IPS-18a (cell line): Measurements from ENCODE around the gene LIMS1.
"Not testable (repeated sequence)": the region's sequence is repeated elsewhere in the genome, so short reads cannot be mapped to it uniquely, and the experiment has no call there.

ENCODE experiments used
- H3K27ac ChIP-seq: one replicate; pipeline ENCODE4 v1.5.1; 2013; ENCODE audit warnings: low read length
- H3K27me3 ChIP-seq: one replicate; pipeline ENCODE4 v1.6.1; 2013; ENCODE audit warnings: mild to moderate bottlenecking, low read length; ENCODE audit not compliant: control insufficient read depth, insufficient read depth
- H3K36me3 ChIP-seq: one replicate; pipeline ENCODE4 v1.6.1; 2013; ENCODE audit warnings: low read depth, low read length; ENCODE audit not compliant: control insufficient read depth
- H3K4me1 ChIP-seq: one replicate; pipeline ENCODE4 v1.6.1; 2013; ENCODE audit warnings: low read depth, low read length; ENCODE audit not compliant: control insufficient read depth
- H3K4me3 ChIP-seq: one replicate; pipeline ENCODE4 v1.5.1; 2013; ENCODE audit warnings: low read length
- H3K9ac ChIP-seq: one replicate; pipeline ENCODE4 v1.6.1; 2013; ENCODE audit warnings: mild to moderate bottlenecking, low read length, moderate library complexity
- H3K9me3 ChIP-seq: one replicate; pipeline ENCODE4 v1.6.1; 2013; ENCODE audit warnings: low read depth, low read length; ENCODE audit not compliant: control insufficient read depth

LIMS1 gene

DNA sequence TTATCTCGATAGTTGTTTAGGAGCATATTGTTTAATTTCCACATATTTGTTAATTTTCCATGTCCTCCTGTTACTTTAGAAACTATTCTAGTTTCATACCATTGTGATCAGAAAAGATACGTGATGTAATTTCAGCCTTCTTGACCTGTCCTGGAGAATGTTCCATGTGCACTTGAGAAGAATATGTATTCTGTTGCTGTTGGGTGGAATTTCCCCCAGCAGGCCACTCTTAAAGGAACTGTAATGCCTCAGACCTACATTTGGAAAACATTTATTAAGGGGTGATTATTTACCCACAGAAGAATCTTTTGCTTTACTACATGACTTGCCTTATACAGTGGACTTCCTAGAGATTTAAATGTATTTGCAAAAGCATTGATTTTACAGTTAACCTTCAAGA, 55.5 kb downstream of the LIMS1 start:
- no peak overlapping the region for H3K9ac ChIP-seq
- peaks cover 26% of the 10 kb centered on the region for H3K4me1 ChIP-seq
- no peaks in the 10 kb centered on the region for H3K36me3 ChIP-seq
- H3K27ac ChIP-seq = no peak overlapping the region
- no peaks in the 10 kb centered on the region for H3K9me3 ChIP-seq
- no peaks in the 10 kb centered on the region for H3K27me3 ChIP-seq
- no peak overlapping the region for H3K4me3 ChIP-seq

DNA sequence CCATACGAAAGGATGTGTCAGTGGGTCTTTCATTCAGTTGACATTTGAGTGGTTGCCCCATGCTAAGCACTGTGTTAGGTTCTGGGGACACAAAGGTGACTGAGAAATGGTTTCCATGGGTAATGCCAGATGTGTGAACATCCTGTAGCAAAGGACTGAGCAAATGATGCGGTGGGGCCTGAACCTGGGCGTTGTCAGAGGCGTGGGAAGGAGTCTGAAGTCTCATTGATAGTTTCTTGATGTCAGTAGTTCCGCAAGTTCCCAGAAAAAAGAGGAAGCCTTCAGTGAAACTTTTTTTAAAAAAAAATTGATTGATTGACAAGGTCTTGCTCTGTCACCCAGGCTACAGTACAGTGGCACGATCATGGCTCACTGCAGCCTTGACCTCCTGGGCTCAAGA, 56.9 kb downstream of the LIMS1 start:
- Histone ChIP-seq H3K4me1 (peaks cover 26% of the 10 kb centered on the region), H3K27ac (no peak overlapping the region), H3K27me3 (no peaks in the 10 kb centered on the region)

DNA sequence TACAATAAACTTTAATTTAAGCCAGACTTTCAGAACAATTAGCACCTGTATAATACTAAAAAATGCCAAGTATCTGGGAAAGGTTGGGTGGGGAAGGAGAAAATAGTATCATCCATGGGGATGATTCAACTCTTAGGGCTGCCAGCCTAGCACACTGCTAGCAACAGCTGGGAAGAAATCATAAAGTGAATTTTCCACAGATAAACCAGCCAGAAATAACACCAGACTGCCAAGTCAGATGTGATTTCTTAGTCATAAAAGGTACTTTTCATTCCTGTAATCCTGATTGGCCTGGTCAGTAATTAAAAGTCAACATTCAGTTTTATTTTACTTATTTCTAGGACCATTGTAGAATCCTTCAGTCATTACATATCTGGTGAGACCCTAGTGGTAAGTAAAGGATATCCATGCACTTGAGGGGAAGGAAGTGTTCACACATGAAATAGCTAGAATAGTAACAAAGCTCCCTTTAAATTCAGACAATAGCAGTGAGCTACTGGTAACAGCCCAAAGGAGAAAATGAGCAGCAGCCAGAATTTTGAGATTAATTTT, 59.4 kb downstream of the LIMS1 start:
- H3K27ac ChIP-seq = no peak overlapping the region

More for the DNA sequence above, 56.9 kb downstream of the LIMS1 start:
- no peak overlapping the region for H3K9ac ChIP-seq
- no peak overlapping the region for H3K4me3 ChIP-seq
- no peaks in the 10 kb centered on the region for H3K36me3 ChIP-seq
- H3K9me3 ChIP-seq = no peaks in the 10 kb centered on the region

DNA sequence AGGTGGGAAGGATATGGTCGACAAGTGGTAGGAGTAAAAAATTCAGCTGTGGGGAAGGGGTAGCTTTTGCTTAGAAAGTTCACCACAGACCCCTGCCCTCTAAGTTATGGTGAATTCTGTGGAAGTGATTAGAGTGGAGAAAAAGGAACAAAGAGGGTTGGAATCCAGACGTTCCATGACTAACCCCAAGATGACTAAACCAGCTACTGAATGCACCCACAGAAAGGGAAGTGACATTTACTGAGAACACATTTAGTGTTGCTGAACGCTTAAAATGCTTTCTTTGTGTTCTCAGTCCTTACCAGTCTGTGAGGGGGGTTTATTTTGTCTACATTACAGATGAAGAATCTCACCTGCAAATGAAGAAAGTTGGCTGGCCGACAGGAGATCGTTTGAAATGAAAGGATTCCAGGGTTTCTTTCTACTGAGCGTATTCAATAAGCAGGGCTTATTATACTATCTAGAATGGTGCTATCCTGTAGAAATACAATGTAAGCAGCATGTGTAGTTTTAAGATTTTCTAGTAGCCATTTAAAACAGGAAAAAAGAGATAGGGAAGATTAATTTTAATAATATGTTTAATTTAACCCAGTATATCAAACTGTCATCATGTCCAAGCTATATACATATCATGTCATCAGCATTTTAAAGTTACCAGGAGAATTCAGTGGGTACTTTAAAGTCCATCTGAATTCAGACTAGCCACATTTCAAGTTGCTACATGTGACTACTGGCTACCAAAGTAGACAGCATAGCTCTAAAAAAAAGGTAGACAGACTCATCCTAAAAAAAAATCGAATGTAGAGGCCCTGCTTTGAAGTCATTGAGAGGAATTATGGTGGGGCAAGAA, 60.1 kb downstream of the LIMS1 start:
- H3K9ac ChIP-seq = no peak overlapping the region
- no peaks in the 10 kb centered on the region for H3K27me3 ChIP-seq
- H3K27ac ChIP-seq = no peak overlapping the region
- peaks cover 19% of the 10 kb centered on the region for H3K4me1 ChIP-seq
- no peaks in the 10 kb centered on the region for H3K36me3 ChIP-seq
- H3K9me3 ChIP-seq = no peaks in the 10 kb centered on the region
- no peak overlapping the region for H3K4me3 ChIP-seq

More for the DNA sequence above, 59.4 kb downstream of the LIMS1 start:
- Histone ChIP-seq H3K4me1 (peaks cover 19% of the 10 kb centered on the region), H3K4me3 (no peak overlapping the region), H3K9me3 (no peaks in the 10 kb centered on the region), H3K9ac (no peak overlapping the region), H3K36me3 (no peaks in the 10 kb centered on the region), H3K27me3 (no peaks in the 10 kb centered on the region)

DNA sequence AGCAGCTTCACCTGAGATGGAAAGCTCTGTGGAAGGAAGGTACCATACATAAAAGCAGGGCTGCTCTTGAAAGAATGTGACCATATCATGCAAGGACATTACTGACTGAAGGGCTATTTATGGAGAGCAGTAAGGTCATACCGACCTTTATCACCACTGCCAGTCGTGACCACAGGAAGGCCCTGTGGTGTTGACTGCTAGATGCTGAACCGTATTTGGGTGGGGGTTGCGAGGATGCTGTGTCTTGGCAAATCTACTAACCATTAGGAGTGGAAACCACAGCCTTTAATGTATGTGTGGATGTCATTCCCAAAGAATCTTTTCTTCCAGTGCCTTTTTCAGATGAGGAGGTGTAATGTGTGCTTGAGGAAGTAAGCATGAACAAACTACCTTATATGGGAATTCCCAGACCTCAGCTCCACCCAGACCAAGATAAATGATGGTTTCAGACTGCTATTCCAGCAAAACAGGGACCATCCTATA, 60.8 kb downstream of the LIMS1 start:
- Histone ChIP-seq H3K9ac (no peak overlapping the region), H3K4me1 (peaks cover 19% of the 10 kb centered on the region)

DNA sequence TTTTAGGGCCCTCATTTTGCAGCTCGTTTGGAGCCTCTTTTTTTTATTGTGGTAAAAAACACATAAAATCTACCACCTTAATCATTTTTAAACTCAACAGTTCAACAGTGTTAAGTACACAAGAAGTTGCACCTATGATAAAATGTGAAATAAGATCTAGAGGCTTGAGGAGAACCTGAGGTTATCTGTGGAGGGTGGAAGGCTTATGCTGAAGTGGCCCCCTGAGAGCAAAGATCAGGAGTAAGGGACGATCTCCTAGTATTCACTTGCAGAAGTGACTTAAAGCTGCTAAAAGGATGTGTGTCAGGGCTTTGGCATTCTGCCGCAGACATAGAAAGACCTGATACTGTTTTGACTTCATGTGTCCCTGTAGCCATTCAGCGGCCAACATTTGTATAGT, 61.5 kb downstream of the LIMS1 start:
- not testable (repeated sequence) for H3K27ac ChIP-seq, H3K27me3 ChIP-seq, H3K9ac ChIP-seq, H3K4me3 ChIP-seq, H3K36me3 ChIP-seq, H3K9me3 ChIP-seq
- H3K4me1 ChIP-seq = peaks cover 19% of the 10 kb centered on the region

More for the DNA sequence above, 60.8 kb downstream of the LIMS1 start:
- no peaks in the 10 kb centered on the region for H3K36me3 ChIP-seq
- H3K27ac ChIP-seq = no peak overlapping the region
- H3K4me3 ChIP-seq = no peak overlapping the region
- no peaks in the 10 kb centered on the region for H3K27me3 ChIP-seq
- H3K9me3 ChIP-seq = no peaks in the 10 kb centered on the region

DNA sequence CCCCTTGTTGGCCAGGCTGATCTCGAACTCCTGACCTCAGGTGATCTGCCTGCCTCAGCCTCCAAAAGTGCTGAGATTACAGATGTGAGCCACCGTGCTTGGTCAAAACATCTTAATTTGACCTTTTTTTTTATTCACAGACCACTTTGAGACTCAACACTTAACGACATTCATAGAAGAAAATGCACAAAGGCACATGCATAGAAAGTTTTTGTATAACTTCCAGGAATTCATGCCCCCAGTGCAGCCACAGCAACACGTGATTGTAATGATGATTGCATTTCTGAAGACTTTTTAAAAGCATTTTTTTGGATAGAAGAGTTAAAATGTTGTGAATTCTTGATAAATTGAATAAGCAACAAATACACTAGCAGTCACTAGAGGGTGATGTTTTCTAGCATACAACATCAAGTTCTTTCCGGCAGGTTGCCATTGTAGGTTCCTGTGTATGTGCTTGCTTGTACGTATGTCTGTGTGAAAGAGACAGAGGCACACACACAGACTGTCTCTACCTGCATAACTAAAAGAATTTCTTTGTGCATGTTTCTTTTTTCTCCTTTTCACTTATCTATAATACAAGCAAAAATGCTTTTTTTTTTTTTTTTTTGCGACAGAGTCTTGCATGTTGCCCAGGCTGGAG, 63.0 kb downstream of the LIMS1 start:
- not testable (repeated sequence) for H3K9ac ChIP-seq, H3K36me3 ChIP-seq, H3K27ac ChIP-seq, H3K9me3 ChIP-seq, H3K27me3 ChIP-seq, H3K4me3 ChIP-seq
- H3K4me1 ChIP-seq = peaks cover 19% of the 10 kb centered on the region

DNA sequence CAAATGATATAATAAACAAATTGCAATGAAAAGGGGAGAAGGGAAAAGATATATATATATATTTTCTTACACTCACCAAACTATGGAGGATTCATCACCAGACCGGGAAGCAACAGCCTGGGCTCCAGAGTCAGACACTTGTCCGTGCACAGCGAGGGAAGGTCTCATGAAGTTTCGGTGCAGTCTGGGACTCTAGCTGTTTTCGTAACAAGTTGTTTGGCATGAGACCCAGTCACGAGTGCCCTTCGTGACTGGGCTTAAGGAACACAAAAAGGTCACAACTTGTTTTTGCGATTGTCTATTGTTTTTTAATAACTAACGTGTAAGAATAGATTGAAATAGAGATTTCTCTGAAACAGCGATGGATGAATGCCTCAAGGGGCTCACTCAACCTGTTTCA, 66.9 kb downstream of the LIMS1 start:
- H3K27ac ChIP-seq, H3K4me1 ChIP-seq, H3K36me3 ChIP-seq, H3K9me3 ChIP-seq, H3K4me3 ChIP-seq, H3K27me3 ChIP-seq, H3K9ac ChIP-seq: not testable (repeated sequence)

DNA sequence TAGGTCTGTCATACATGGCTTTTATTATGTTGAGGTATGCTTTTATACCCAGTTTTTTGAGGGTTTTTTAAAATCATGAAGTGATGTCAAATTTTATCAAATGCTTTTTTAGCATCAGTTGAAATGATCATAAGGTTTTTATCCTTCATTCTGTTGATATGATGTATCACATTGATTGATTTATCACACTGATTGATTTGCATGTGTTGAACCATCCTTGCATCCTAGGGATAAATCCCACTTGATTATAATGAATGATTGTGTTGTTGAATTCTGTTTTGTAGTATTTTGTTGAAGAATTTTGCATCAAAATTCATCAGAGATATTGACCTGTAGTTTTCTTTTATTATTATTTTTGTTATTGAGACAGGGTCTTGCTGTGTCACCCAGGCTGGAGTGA, 68.2 kb downstream of the LIMS1 start:
- Histone ChIP-seq H3K27me3 (no peaks in the 10 kb centered on the region), H3K9ac (no peak overlapping the region), H3K27ac (no peak overlapping the region), H3K9me3 (no peaks in the 10 kb centered on the region), H3K36me3 (no peaks in the 10 kb centered on the region), H3K4me3 (no peak overlapping the region), H3K4me1 (no peaks in the 10 kb centered on the region)

DNA sequence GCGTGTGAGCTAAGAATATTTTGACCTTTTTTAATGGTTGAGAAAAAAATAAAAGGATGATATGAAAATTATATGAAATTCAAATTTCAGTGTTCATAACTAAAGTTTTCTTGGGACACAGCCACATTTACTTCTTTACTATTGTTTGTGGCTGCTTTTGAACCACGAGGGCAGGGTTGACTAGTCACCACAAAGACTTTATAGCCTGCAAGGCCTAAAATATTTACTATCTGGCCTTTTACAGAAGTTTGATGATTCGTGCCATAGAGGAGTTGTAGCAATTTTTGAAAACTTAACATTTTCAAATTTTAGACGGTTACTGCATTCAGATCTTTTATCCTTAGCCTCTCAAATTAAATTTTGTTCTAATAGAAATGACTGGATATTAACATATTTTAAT, 69.9 kb downstream of the LIMS1 start:
- no peaks in the 10 kb centered on the region for H3K27me3 ChIP-seq
- H3K27ac ChIP-seq = no peak overlapping the region
- H3K4me1 ChIP-seq = peaks cover 3% of the 10 kb centered on the region
- no peak overlapping the region for H3K4me3 ChIP-seq
- H3K9me3 ChIP-seq = no peaks in the 10 kb centered on the region
- no peaks in the 10 kb centered on the region for H3K36me3 ChIP-seq
- no peak overlapping the region for H3K9ac ChIP-seq

DNA sequence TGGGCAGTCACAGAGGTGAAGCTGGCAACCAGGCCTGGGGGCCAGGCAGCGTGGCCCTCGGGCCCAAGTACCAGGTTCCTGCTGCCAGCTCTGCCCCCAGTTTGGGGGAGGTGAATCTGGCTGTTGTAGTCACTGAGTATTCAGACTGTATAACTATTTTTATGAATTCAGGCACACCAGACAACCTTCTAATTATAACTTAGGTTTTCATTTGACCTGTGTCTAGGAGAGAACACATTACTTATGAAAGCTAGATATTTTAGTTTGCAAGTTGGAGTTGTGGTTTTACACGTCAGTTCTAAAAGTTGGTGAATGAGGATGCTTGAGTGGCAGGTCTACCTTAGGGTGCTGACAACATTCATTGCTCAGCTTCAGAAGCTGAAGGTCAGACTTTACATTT, 71.7 kb downstream of the LIMS1 start:
- Histone ChIP-seq H3K27me3 (no peaks in the 10 kb centered on the region), H3K4me1 (peaks cover 3% of the 10 kb centered on the region), H3K9me3 (no peaks in the 10 kb centered on the region), H3K9ac (no peak overlapping the region), H3K27ac (no peak overlapping the region), H3K36me3 (no peaks in the 10 kb centered on the region), H3K4me3 (no peak overlapping the region)
